SK-N-MC (cell line): ENCODE data around the gene RBBP8NL.

Experiments used
- EZH2 ChIP-seq: fragments of 200-600 bp; sonication (generic); IDR thresholded peaks from one replicate; pipeline ENCODE4 v1.6.1; 2017; ENCODE audit warnings: antibody characterized with exemption
- FOXP2 ChIP-seq: optimal IDR thresholded peaks from 2 replicates; pipeline ENCODE3; 2011; ENCODE audit warnings: mild to moderate bottlenecking, moderate library complexity; ENCODE audit not compliant: insufficient read depth; ENCODE audit errors: extremely low read length, control extremely low read depth
- POLR2AphosphoS5 ChIP-seq: IDR thresholded peaks from 2 replicates; pipeline ENCODE4 v1.6.1; 2012; ENCODE audit warnings: mild to moderate bottlenecking, low read depth, low read length, borderline replicate concordance

- TF ChIP-seq POLR2AphosphoS5 (no peak), FOXP2 (no peak), EZH2 (no peak)
These were observed 57.6 kb downstream of the RBBP8NL start for GRCh38 chr20:62369815-62370114.
